A673 (cell line): ENCODE results near the gene RGL3.

ENCODE experiments used
- CTCF ChIP-seq: fragments of 300-800, 200-600 bp; sonication (generic); conservative IDR thresholded peaks from 2 replicates; pipeline ENCODE4 v1.5.1; 2017; ENCODE audit warnings: low read depth, mild to moderate bottlenecking, antibody characterized with exemption, low read length, moderate library complexity, mixed read lengths
- EZH2 ChIP-seq: fragments of 200-600 bp; sonication (generic); IDR thresholded peaks from 2 replicates; pipeline ENCODE4 v1.6.1; 2017; ENCODE audit warnings: borderline replicate concordance, low read depth, mild to moderate bottlenecking, mixed read lengths, antibody characterized with exemption, low read length; ENCODE audit not compliant: poor library complexity, severe bottlenecking

- TF ChIP-seq CTCF (0 out of 2 replicates have a peak, but pooled peaks have one; percentile 34), EZH2 (no peak)
Measured at GRCh38 chr19:11346104-11346940, 72.8 kb downstream of the RGL3 start, which contains the start of the genes CCDC159 and TMEM205.
